Stimulated activated CD4-positive, alpha-beta T cell treated with anti-CD3 and anti-CD28 coated beads, Interleukin-4, amount 100 ng/mL, for 4 hours (primary cell): ENCODE data around the gene FAT1.

Experiments used
- DNase-seq, 2 experiments: peaks; one replicate each; pipeline ENCODE4 v3.0.0-alpha.2; 2020

The FAT1 gene

DNA sequence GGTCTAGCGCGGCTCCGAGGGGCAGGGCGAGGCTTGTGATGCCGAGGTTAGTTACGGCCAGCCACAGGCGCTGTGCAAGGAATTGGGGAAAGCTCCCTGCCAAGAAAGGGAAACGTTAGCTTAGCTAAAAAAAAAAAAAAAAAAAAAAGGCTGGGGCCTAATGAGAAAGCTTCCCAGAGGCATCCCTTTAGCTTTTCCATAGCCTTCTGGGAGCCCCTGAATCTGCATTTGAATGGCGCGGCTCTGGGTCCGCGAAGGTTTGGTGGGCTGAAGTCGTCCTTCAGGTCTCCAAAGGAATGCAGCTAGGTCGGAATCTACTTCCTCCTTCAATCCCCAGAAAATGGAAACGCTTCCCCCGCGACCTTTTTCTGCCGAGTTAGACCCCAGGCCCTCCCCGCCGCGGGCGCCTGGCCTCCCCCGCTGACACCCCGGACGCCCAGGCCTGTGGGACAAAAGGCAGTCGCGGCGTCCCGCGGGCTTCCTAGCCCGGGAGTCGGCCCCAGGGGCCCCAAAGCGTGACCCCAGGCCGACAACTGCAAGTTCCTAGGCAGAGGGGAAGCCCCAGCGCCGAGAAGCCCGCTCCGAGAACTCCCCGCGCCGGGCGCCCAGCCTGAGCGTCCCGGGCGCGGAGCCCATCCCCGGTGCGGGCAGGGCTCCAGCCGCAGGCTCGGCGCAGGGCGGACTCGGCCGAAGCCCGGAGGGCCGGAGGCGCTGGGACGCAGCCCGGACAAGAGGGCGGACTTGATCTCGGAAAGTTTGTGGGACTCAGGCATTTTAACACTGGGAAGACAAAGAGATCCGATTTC lies 605 bp upstream of the FAT1 start:
- no peak for DNase-seq

DNA sequence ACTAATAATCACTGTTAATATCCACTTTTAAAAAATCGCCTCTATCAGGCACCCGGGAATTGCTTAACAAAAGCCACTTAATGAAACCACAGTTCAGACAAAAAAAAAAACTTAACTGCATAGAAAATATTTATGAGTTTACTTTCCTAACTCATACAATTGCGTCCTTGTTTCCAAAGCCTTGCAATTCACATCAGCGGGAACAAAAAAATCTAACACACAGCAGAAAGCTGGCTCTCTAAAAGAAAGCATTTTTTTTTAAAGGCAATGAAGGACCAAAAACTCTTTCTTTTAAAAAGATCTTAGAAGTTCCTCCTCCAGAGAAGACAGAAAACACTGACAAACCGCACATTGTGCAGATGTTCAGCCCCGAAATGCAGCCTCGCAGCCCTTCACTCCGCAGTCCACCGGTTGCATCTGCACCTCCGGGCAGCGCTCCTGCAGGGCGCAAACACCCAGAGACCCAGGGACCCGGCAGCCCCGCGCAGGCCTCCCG lies 812 bp downstream of the FAT1 start:
- no peak for DNase-seq

DNA sequence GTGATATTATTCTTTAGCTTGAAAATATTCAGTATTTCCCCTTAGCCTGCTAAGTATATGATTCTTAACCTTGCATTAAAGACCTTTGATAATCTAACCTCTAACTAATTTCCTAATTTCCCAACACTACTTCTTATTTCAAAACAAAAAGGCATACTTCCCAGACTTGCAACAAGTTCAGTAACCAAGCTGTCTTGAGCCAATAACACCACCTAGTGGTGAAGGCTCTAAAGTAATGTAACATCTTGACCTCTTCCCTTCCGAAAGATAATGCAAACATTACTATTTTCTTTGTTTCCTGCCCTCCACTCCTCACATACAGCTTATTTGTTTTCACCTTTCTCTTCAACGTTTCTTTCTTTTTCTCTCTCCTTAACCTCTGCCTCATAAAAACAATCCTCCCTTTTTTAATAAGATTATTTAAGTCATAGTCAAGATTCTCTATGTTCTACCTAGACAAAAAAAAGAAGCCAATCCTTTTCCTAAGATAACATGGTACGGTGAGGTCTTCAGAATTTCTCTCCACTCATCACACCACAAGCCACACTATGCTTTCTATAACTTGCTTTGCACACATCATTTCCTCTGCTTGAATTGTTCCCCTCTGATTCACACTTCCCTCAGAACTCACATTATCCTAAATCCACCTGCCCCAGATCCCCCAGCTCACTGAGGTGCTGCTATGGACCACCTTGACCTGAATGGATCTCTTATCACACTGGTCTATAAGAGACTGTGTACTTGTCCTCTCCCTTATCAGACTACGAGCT lies 3.5 kb downstream of the FAT1 start:
- DNase-seq: no peak

DNA sequence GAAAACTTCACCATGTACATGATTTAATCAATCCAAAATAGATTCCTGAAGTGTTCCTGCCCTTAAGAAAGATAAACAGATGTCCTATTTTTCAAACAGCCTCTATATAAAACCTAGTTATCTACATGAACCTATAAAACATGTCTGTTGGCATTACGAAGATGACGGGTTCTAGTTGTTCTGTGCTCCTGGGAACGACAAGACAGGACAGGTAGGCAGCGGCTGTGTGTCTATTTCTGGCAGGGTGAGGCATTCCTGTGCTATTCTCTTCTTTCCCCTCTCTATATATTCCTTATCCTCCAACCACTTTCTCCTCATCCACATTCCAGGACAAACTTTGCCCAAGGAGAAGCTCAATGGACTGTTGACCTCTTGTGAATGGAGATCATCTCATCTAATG lies 6.1 kb downstream of the FAT1 start:
- no peak for DNase-seq

DNA sequence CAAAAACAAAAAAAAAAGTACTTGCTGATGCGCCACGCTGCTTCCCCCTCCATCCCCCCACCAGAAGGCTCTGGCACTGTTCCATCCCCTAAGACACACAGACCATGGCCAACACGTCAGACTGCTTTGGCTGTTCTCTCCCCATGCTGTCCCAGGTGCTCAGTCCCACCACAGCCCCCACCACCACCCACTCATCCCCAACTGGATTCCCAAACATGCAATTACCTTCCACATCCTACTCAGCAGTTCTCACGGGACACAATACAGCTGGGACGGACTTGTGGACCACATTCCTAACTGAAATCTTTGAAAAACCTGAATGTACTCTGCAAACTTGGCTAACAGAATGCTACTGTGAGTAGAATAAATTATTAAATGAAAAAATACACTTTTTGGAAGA lies 8.6 kb downstream of the FAT1 start:
- DNase-seq: no peak

DNA sequence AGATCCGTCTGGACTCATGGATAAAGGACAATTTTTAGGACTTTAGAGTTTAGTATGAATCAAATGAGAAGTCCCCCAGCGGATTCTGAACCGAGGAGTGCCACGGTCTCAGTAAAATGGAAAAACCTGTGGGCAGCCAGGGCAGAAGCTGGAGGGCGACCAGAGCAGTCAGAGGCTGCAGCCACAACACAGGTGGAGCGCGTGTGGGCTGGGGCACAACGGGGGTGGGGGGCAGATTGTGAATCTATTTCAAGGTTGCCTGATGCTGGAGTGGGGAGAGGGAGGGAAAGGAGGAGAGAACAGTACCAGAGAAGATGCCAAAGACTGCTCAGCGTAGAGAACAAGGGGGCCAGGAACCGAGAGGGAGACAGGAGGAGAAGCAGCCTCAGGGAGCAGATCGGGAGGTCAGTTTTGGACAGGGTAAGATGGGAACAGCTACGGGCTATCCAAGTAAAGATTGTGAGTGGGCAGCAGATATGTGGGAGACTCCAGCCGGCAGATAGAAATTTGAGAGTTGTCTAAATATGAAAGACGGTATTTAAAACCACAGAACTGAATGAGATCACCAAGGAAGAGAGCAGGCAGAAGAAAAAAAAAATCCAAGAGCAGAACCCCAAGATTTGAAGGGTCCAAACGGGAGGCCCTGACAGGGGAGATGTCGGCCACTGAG lies 9.5 kb downstream of the FAT1 start:
- DNase-seq: no peak

DNA sequence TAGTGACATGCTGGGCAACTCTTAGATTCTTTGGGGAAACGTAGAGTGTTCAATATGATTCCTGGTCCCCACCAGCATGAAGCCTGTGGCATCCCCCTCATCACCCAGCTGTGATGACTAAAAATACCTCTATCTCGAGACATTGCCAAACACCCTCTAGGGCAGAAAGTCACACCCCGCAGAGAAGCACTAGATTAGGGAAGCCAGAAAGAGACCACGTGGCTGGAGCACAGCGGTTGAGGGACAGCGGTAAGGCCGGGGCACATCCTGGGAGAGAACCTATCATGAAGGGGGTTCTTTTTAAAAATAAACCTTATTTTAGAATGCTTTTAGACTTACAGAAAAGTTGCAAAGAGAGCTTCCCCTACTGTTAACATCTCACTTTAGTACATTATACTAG lies 11.0 kb downstream of the FAT1 start:
- DNase-seq: no peak

DNA sequence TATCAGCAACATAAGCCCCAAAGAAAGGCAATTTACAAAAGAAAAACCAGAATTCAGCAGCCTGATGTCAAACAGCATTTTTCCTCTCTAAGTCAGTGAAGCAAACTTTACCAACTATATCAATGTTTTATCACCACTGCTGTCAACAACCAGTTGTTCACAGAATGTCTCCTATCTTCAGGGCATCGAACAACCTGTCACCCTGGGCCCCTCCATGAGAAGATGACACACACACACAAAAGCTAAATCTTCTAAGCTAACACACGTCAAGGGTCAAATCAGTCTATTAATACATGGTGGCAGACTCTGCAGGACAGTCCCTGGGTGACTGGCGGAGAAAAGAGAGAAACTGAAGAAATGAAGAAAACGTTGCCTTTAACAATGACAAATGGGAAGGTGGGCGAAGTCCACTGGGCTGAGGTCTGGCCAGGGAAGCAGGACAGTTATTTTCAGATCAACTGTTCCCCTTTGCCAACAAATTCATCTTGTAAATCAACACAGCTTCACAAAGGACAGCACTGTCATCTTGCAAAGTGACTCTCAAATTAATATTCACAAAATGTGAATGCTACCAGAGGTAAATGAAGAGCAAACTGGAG lies 13.0 kb downstream of the FAT1 start:
- DNase-seq: no peak

DNA sequence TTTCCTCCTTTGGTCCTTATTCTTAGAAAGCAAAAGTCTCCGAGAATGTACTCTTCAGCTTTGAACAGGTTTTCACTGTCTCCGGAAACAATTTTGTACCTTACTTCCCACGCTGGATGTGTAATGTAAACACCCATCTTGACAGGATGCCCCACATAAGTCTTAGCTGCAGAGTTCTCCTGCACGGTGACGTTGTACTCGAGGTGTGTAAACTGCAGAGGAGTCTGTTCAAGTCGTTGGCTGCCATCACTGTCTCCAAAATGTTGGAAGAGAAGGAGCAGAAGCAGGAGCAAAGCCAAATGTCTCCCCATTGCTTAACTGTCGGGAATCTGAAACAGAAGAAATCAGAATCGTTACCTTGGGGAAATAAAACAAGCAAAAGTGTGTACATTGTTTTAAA lies 14.1 kb downstream of the FAT1 start:
- no peak for DNase-seq

DNA sequence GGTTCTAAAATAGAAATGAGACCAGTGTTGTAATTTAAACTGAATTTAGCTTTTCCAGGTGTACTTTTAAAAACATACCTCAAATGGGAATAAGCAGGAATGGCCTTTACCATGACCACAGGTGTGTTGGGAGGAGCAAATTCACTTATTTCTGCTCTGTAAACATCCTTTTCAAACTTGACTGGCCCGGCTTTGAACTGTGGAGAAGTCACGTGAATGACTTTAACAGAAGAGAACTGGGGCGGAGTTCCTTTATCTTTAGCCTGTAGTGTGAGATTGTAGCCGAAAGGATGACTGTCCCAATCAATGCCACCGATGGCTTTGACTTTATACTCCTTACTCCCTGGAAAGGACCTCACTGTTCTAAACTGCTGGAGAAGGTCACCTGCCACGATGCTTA lies 15.1 kb downstream of the FAT1 start:
- no peak for DNase-seq

DNA sequence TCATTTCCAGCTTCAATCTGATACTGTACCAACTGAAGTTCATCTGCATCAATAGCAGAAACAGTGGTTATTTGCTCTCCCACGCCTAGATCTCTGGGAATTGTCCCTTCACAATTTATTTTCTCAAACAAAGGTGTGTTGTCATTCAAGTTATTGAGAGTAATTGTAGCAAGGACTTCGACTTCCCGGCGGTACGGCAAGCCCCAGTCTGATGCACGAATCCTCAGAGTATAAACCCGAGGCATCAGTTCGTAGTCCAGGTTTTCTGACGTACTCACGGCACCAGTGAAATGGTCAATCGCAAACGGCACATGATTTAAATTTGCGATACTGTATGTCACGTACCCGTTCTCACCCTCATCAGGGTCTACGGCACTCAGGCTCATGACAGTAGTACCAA lies 15.7 kb downstream of the FAT1 start:
- DNase-seq: no peak

DNA sequence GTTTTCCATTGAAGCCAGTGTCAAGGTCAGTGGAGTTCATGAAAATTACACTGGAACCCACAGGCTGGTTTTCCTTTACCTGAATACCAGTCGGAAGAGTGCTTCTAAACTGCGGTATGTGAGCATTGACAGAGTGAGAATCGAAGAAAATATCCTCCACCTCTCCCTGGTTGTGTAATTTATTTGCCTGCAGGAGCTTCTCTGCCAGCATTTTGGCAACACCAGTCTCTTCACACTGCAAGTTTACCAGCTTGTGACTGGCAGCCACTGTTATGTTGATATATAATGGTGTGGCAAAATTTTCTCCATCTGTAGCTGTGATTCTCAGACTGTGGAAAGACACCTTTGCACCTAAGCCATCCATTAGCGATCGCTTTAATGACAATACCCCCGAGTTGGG lies 16.1 kb downstream of the FAT1 start:
- DNase-seq: no peak

DNA sequence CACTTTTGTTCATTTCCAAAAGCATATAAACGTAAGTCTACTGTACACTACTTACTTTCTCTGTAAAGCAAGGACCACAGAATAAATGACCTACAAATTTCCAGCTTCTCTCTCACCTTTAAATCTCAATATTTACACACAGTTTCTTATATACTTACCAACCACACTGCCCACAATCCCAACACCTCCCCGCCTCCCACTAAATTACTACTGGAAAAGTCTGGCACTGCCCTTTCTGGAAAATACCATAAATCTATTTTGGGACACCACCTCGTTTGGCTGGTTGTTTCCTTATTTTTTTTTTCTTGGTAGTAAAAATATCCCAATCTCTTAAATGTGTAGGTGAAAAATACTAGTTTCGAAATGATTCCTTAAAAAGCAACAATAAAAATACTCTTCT lies 19.6 kb downstream of the FAT1 start:
- DNase-seq: no peak

DNA sequence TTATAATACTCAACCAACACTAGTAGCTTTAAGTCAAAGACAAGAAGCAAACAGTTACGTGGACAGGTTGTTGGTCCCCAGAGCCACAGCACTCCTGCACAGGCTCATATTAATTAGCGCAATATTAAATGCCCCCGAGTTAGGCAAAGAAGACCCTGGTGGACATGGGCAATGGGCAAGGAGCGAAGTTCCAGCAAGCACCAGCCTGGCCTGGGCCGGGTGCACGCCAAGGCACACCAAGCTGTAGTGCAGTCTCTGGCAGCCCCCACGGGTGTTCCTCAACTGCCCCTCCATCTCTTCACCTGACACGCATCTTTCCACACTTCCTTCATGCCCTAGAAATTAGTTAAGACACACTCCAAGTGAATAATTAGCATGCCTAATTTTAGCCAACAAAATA lies 20.1 kb downstream of the FAT1 start:
- DNase-seq: no peak

DNA sequence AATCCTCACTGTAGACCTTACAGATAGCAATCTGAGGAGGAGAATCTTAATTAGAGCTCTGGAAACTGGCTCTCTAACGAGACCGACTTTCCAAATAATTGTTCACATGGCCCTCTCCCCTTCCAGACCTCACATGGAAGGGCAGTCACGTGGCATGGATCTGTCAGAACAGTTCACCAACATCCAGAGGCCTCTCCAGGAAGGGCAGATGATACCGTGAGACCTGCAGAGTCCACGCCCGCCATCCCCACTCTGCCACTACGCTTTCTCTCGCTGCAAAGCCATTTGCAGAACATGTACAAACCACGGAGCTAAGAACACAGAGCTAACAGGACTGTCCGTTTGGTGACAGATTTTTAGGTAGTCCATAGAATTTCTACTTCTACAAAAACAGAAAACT lies 20.7 kb downstream of the FAT1 start:
- DNase-seq: no peak

DNA sequence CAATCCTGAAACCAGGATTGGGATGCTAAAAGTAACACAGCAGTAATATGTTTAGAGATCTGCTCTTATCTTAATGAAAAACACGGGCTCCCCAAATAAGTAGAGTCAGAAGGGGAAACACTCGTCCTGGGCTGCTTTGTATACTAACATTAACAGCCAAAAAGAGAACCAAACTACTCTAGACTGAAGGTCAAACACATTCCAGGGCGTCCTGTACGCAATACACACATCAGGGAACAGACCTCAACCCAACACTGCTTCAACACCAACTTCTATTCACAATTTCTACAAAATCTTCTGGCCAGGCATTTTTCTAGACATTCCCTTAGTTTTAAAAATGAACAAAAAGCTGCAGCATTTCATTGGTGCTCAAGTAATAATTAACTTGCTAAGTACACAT lies 21.4 kb downstream of the FAT1 start:
- DNase-seq: no peak

DNA sequence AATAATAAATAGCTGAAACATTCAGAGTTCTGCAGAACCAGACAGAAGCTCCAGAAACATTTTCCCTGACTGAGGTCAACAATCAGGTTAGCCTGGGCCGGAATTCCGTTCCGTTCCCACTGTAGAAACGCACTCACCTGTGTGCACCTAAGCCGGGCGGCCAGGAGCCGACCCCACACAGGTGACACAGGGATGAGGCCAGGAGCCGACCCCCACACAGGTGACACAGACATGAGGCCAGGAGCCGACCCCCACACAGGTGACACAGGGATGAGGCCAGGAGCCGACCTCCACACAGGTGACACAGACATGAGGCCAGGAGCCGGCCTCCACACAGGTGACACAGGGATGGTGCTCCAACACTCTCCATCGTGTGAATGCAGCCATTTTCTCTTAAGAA lies 21.9 kb downstream of the FAT1 start:
- no peak for DNase-seq

DNA sequence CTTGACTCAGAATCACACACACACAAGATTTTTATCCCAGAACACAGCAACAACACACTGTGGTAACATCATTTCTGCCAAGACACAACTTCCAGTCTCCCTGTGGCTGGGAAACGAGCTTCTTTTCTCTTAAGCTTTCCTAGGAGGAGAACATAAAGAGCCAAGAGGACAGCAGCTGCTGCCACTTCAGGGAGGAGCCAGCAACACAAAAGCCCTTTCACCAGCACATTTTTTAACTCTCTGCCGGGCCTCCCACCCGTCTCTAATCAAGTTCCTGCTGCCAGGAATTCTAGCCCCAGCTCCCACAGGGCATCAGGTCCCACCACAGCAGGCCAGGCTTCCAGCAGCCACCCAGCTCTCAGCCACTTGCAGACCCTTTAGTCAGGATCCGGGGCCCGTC lies 22.4 kb downstream of the FAT1 start:
- no peak for DNase-seq

DNA sequence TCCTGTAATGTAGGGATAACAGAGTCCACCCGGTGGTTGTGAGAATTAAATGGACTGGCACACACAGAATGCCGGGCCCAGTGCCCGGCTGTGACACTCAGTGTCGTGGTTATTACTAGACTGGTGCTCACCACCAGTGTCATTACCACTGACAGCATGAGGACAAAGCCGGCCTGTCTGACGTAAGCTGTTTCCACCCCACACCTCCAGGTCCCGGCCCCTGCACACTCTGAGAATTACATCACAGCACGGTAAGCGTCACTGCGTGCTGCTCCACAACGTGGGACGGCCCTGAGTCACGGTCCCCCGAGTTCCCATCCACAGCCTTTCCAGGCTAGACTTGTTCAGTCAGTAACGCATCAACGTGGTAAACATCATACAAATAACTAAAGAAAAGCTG lies 22.9 kb downstream of the FAT1 start:
- DNase-seq: no peak

DNA sequence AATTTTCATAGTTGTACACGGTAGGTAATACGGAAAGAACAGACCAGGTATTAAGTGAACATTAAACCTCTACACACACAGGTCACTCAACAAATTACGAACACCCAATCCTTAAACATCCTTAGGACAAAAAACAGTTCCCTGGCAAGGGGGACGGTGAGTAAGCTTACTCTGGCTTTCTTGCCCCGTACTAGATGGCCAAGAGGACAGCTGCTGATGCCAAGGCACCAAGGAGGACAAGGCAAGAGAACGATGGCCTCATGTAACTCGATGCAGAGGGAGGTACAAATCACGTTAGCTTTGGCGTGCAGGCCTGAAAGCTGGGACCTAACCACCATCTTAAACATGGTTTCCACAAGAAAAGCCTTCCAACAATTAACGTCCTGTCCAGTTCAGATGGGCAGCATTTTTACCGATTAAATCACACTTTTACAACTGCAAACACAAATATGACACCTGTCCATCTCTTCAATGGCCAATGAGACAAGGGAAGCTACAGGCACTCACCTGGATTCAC lies 23.7 kb downstream of the FAT1 start:
- DNase-seq: no peak

DNA sequence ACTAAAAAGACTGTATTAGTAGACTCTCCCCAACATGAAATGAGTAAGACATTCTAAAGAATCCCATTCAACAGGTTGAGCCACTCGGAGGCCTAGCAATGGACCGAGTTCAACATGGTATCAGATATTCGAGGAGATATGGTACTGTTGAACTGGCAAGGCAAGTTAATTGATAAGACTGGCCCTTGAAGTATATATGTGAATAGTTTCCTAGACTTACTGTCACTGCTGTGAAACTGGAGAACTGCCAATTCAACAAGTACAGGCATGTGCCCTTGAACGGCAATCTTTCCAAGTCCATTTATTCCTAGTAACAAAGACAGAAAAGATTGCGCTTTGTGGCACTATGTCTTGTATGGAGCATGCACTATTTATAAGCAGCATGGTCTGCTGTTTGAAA lies 24.4 kb downstream of the FAT1 start:
- no peak for DNase-seq

DNA sequence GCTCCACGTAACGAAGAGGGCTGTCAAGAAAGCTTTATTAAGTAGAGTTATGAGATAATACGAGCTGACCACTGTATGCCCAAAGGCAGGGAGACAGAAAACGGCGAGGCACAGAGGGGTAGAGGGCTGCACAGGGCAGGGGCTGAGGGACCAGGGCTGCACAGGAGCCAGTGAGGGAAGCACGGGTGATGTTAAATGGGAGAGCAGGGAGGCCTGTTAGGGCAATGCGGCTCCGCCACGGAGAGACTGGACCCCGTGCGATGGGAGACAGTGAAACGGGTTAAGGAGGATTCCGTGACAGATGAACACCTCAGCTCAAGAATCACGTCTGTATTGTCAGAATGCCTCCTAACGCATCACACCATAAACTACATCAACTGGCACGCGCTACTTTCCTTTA lies 25.1 kb downstream of the FAT1 start:
- no peak for DNase-seq

DNA sequence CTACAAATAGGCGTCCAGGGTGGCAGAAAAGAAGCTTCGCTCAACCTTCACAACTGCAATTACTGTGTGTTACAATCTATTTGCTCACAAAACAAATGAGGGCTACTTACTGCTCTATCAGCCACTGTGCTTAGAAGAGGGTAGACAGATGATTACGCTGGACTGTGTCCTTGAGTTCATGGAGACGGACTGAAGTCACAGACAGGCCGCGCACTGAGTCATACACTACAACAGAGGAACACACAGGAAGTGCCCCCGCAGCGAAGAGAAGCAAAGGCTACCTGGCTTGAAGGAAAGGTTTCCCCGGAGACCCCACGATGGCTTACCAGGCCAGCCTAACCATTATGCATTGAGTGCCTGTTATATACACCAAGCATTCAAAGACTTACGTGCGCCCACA lies 25.6 kb downstream of the FAT1 start:
- DNase-seq: no peak
